Measurements from ENCODE around the gene SALL2.

The SALL2 gene

DNA sequence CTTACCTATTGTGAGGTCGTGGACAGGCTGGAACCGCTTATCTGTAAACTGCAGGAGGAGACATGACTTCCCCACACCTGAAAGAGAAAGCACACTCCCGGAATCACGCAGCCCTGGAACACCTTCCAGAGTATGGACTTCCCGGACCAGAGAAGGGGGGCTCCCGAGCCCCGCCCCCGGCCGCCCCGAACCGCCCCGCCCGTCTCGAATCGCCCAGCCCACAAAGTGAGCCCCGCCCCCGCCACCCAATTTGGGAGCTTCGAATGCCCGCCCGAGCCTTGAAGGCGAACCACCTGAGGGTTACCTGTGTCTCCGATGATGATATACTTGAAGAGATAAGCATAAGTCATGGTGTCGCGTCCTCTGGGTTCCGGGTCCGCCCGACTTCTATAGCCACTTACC, 49.6 kb downstream of the SALL2 start:
- DNase-seq = no peak

DNA sequence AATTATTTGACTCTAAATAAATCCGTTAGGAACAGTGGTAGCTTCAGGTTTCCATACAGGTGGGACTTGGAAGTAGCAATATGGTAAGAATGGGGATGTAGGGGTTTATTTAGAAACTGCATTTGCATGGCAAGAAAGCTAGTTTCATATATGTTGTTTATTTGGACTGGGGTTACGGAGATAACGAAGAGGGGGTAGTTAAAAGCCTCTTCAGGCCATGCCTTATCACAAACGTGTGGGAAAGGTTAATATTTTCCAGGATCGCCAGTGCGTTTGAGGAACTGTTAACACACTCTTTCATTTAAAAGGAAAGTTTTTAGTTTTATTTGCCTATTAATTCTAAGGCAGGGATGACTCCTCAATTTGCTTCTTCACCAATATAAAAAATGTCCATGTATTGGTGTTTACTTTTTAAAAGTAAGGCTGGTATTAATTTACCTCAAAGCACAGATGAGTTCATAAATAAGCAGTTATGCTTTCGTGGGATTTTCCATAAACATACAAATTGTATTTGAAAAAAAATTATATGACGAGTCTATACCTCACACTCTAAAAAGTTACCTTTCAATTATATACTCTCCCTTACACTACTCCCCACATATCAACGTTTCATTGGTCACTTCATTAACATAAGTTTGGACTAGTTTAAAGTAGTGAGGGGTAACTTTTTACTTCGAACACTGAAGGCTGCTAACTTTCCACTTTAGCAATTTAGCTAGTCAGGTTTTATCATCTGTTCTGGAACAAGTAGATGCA, 50.2 kb downstream of the SALL2 start:
- no peak for DNase-seq

Measured in RPMI8226 (cell line).